Duodenal mucosa (tissue), 2 donors: Measurements from ENCODE around the gene TET3.

ENCODE experiments used
- H3K27ac ChIP-seq: one replicate; pipeline ENCODE4 v1.7.0; 2013; ENCODE audit warnings: low read depth, low read length
- H3K27me3 ChIP-seq, 2 donors: one replicate each; pipeline ENCODE4 v1.7.0; 2013; ENCODE audit warnings: low read length in 2 of 2, control low read depth in 1 of 2; ENCODE audit not compliant: insufficient read depth in 2 of 2, control insufficient read depth in 1 of 2
- H3K36me3 ChIP-seq, 2 donors: one replicate each; pipeline ENCODE4 v1.7.0; 2013; ENCODE audit warnings: low read length in 2 of 2, control low read depth in 1 of 2; ENCODE audit not compliant: insufficient read depth in 2 of 2, control insufficient read depth in 1 of 2
- H3K4me1 ChIP-seq, 2 donors: one replicate each; pipeline ENCODE4 v1.7.0; 2013; ENCODE audit warnings: low read length in 2 of 2, control low read depth in 1 of 2; ENCODE audit not compliant: insufficient read depth in 2 of 2, control insufficient read depth in 1 of 2
- H3K4me3 ChIP-seq, 2 donors: one replicate each; pipeline ENCODE4 v1.7.0; 2013; ENCODE audit warnings: low read length in 2 of 2, low read depth in 1 of 2
- H3K9ac ChIP-seq, 2 donors: one replicate each; pipeline ENCODE4 v1.7.0; 2013; ENCODE audit warnings: low read length in 2 of 2, low read depth in 1 of 2
- H3K9me3 ChIP-seq, 2 donors: one replicate each; pipeline ENCODE4 v1.7.0; 2013; ENCODE audit warnings: low read length in 2 of 2, control low read depth in 1 of 2; ENCODE audit not compliant: control insufficient read depth in 1 of 2

The TET3 gene

DNA sequence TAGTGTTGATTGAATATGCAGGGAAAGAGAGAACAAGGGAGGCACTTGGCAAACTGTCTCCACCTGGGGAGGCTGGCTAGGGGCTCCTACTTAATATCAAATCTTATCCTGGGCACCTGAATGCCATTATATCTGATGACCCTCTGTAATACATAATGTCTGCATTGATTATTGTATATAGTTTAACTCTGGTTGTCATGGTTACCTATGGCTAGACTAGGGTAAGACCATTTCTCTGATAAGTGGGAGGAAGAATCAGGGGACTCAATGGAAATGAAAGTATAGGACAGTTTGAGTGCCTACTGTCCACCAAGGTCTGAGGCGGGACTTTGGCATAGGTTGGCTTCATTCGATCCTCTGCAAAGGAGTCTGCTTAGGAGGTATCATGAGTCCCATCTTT lies 7.2 kb upstream of the TET3 start:
- Histone ChIP-seq H3K27me3 (no peaks in the 10 kb centered on the region), H3K36me3 (no peaks in the 10 kb centered on the region), H3K27ac (no peak overlapping the region), H3K9ac (no peak overlapping the region), H3K4me3 (no peak overlapping the region), H3K9me3 (no peaks in the 10 kb centered on the region), H3K4me1 (peaks cover 33 to 40% of the 10 kb centered on the region in 2 donors)

DNA sequence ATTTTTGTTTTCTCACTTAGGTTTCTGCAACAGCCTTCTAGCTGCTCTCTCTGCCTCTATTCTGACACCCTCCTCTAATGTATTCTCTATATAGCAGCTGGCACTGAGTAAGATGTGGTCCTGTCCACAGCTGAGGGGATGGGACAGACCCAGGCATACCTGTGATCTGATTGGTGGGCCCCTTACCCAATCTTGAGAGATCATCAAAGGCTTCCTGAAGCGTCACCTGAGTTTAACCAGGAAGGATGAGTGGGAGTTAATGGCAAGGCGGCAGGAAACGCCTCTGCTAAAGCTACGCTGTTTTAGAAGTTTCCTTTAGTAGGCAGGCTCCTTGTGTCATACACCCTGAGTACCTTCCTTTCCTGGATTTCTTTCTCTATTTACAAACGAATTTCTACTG lies 5.7 kb upstream of the TET3 start:
- no peak overlapping the region for H3K9ac ChIP-seq
- H3K27ac ChIP-seq = no peak overlapping the region

DNA sequence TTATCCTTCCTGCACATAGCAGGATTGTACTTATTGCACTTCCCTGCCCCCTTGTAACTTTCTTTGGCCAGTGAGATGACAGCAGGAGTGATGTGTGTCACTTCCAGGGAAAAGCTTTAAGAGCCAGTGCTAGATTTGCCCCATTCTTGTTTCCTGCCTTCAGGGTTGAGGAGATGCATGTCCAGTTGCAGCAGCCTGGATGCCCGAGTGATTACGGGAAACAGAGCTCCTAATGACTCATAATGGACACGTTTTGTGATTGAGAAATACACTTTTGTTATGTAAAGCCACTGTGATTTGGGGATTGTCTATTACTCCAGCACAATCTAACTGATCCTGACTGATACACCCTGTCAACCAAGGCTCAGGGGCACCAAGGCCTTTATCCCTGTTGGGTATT lies 5.0 kb upstream of the TET3 start:
- Histone ChIP-seq H3K4me3 (no peak overlapping the region), H3K9me3 (no peaks in the 10 kb centered on the region), H3K27ac (no peak overlapping the region), H3K36me3 (no peaks in the 10 kb centered on the region), H3K4me1 (peaks cover 42 to 48% of the 10 kb centered on the region in 2 donors), H3K9ac (no peak overlapping the region), H3K27me3 (no peaks in the 10 kb centered on the region)

More for the DNA sequence above, 5.7 kb upstream of the TET3 start:
- H3K36me3 ChIP-seq = no peaks in the 10 kb centered on the region
- no peaks in the 10 kb centered on the region for H3K9me3 ChIP-seq
- H3K27me3 ChIP-seq = no peaks in the 10 kb centered on the region
- H3K4me3 ChIP-seq = no peak overlapping the region
- peaks cover 40 to 48% of the 10 kb centered on the region in 2 donors for H3K4me1 ChIP-seq

- Histone ChIP-seq H3K27ac (no peak overlapping the region), H3K36me3 (no peaks in the 10 kb centered on the region), H3K4me3 (peak overlapping the region; percentile 63 to 68), H3K9ac (peak overlapping the region; percentile 47 to 52), H3K9me3 (no peaks in the 10 kb centered on the region), H3K27me3 (no peaks in the 10 kb centered on the region), H3K4me1 (peaks cover 42 to 48% of the 10 kb centered on the region in 2 donors)
These were observed 4.1 kb upstream of the TET3 start for GRCh38 chr2:73980566-73980965.

- Histone ChIP-seq H3K9me3 (no peaks in the 10 kb centered on the region), H3K9ac (peak overlapping the region; percentile 47 to 52), H3K27me3 (no peaks in the 10 kb centered on the region), H3K4me1 (peaks cover 49 to 56% of the 10 kb centered on the region in 2 donors), H3K4me3 (peak overlapping the region; percentile 63 to 68), H3K36me3 (no peaks in the 10 kb centered on the region), H3K27ac (no peak overlapping the region)
These were observed 3.4 kb upstream of the TET3 start for GRCh38 chr2:73981081-73982001.

DNA sequence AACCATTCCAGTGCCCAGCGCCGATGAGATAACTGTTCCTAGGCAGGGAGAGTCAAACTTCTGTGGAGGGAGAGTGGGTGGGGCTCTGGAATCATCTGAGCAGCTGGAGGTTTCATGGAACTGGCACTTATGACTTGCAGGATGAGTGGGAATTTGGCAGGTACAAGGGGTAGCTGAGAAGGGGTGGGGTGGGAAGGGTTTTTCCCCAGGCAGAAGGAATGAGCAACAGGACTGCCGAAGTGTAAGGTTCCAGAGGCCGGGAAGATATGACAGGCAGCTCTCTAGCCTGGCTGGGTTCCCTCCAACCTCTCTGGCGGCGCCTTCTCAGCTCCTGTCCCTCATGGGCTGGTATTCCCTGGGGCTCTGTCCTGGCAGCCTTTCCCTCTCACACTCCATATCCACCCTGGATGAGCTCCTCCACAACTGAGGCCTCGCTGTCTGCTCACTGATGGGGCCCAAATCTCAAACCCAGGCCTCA lies 2.5 kb upstream of the TET3 start:
- H3K27me3 ChIP-seq = no peaks in the 10 kb centered on the region
- H3K9me3 ChIP-seq = no peaks in the 10 kb centered on the region
- peak overlapping the region; percentile 50 to 52 for H3K9ac ChIP-seq
- peak overlapping the region; percentile 63 to 68 for H3K4me3 ChIP-seq
- no peaks in the 10 kb centered on the region for H3K36me3 ChIP-seq
- peaks cover 57 to 64% of the 10 kb centered on the region in 2 donors for H3K4me1 ChIP-seq
- H3K27ac ChIP-seq = peak overlapping the region; percentile 97

DNA sequence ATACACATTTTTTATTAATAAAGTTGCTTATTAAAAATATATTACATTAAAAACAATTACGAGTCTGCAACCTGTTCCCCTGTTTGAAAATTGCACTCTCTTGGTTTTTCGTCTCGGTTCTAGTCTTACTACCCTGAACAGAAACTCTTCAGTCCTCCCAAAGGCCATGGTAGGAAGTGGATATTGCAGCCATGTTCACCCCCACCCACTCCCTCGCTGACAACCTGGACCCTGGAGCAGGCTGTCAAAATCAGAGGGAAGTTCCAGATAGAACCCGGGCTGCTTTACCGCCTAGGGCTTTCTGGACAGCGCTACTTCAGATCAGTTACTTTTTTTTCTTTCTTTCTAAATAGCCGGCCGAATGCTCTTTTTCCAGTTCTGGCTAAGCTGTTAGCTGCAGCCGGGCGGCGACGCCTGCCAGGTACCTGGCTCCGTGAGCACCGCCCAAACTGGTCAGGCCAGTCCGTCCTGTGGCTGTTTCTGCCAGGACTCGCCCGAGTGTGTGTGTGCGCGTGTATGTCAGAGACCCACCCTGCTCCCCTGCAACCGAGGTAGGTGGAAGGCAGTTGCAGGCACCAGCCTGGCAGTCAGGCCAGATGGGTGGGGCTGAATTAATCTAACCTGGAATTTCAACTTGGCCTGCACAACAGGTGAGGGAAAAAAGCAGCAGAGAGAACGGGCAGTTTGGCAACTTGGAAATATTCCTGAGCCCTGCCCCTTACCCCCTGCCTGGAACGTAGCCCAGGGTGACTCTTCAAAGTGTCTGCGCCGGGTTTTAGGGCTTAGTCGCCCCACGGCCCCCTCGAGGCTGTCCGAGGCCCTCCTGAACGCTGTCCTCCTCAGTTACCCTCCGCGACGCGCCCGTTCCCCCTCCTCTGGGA lies 1.1 kb upstream of the TET3 start:
- Histone ChIP-seq H3K4me3 (peak overlapping the region; percentile 71), H3K9ac (peak overlapping the region; percentile 85 to 90), H3K9me3 (no peaks in the 10 kb centered on the region), H3K27ac (peak overlapping the region; percentile 97), H3K4me1 (peaks cover 70 to 76% of the 10 kb centered on the region in 2 donors), H3K36me3 (no peaks in the 10 kb centered on the region), H3K27me3 (no peaks in the 10 kb centered on the region)

- Histone ChIP-seq H3K36me3 (peaks cover 0 to under 1% of the 10 kb centered on the region in 2 donors), H3K9ac (no peak overlapping the region), H3K9me3 (no peaks in the 10 kb centered on the region), H3K27ac (no peak overlapping the region), H3K4me1 (peaks cover 71 to 73% of the 10 kb centered on the region in 2 donors), H3K4me3 (no peak overlapping the region), H3K27me3 (no peaks in the 10 kb centered on the region)
These were observed 205 bp downstream of the TET3 start for GRCh38 chr2:73984922-73985307.

DNA sequence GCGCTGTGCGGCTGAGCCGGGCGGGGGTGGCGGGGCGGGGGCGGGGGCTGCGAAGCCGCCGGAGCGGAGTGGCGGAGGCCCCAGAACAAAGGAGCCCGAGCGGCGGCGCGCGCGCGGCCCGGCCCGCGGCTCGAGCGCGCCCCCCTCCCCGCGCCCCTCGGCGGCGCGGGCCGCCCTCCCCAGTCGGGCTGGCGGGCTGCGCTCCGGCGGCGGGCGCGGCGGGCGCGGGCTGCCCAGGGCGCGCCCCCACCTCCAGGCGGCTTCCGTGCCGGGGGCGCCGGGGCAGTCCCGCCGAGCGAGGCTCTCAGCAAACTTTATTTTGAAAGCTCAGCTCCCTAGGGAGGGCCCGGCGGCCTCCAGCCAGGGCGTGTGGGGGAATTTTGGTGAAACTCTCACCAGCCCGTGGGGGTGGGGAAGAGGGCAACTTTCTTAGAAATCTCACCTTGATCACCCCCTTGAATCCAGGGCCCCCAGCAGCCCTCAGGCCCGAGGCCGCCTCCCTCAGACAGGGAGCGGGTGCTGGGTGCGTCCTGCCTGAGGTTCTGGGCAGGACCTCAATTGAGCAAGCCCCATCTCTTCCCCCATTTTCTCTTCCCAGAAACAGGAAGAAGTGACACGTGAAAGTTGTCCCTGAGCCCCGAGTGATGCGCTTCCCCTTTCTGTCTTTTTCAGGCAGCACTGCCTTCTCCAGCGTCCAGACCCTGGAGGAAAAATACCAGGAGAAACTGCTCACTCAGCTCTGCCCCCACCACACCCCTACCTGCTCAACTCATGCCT lies 786 bp downstream of the TET3 start:
- H3K27ac ChIP-seq = peak overlapping the region; percentile 50
- H3K9ac ChIP-seq = peak overlapping the region; percentile 33 to 58

More for the DNA sequence above, 786 bp downstream of the TET3 start:
- Histone ChIP-seq H3K4me3 (peak overlapping the region; percentile 72 to 75), H3K9me3 (no peaks in the 10 kb centered on the region), H3K27me3 (no peaks in the 10 kb centered on the region), H3K4me1 (peaks cover 66 to 69% of the 10 kb centered on the region in 2 donors), H3K36me3 (peaks cover 3 to 6% of the 10 kb centered on the region in 2 donors)
